Glutamatergic neuron (in vitro differentiated cells): ENCODE results near the gene NUP58. TPM values are rescaled to one million over a fixed set of nuclear protein-coding genes. Genes with fewer than 3 reads are reported as not detected.

ENCODE experiments used
- DNase-seq: peaks from one replicate; pipeline ENCODE4 v3.0.0; 2022
- H3K27ac Mint-ChIP-seq: one replicate; pipeline ENCODE4 v1.8.0; 2020; ENCODE audit warnings: mild to moderate bottlenecking, mixed read lengths, inconsistent platforms; ENCODE audit not compliant: unreplicated experiment
- H3K27me3 Mint-ChIP-seq: one replicate; pipeline ENCODE4 v1.8.0; 2020; ENCODE audit warnings: mild to moderate bottlenecking, moderate library complexity, mixed read lengths, inconsistent platforms; ENCODE audit not compliant: unreplicated experiment
- H3K36me3 Mint-ChIP-seq: one replicate; pipeline ENCODE4 v1.8.0; 2020; ENCODE audit warnings: mild to moderate bottlenecking, mixed read lengths, inconsistent platforms; ENCODE audit not compliant: unreplicated experiment
- H3K4me1 Mint-ChIP-seq: one replicate; pipeline ENCODE4 v1.8.0; 2020; ENCODE audit warnings: mild to moderate bottlenecking, low read depth, mixed read lengths, inconsistent platforms; ENCODE audit not compliant: unreplicated experiment
- H3K4me3 Mint-ChIP-seq: one replicate; pipeline ENCODE4 v1.8.0; 2020; ENCODE audit warnings: mild to moderate bottlenecking, mixed read lengths, inconsistent platforms; ENCODE audit not compliant: unreplicated experiment
- H3K9me3 Mint-ChIP-seq: one replicate; pipeline ENCODE4 v1.8.0; 2020; ENCODE audit warnings: mild to moderate bottlenecking, moderate library complexity, mixed read lengths, inconsistent platforms; ENCODE audit not compliant: unreplicated experiment
- total RNA-seq: library from RNA; stranded (reverse); fragmentation: NEBNext Ultra II Directional; extraction: Animal tissue kit (Norgen Biotek cat#: 25700); gene quantifications from one replicate; pipeline ENCODE4 v1.2.1, GENCODE V29; 2021; ENCODE audit not compliant: unreplicated experiment
- TF ChIP-seq, protein P1 (sequence below): fragments of 200-600 bp; sonication (generic); IDR thresholded peaks from one replicate; pipeline ENCODE4 v1.5.0; 2021; ENCODE audit not compliant: partially characterized antibody, unreplicated experiment

Gene NUP58
- total RNA-seq, 1 donor from 2014 or later, result 94.1 TPM

DNA sequence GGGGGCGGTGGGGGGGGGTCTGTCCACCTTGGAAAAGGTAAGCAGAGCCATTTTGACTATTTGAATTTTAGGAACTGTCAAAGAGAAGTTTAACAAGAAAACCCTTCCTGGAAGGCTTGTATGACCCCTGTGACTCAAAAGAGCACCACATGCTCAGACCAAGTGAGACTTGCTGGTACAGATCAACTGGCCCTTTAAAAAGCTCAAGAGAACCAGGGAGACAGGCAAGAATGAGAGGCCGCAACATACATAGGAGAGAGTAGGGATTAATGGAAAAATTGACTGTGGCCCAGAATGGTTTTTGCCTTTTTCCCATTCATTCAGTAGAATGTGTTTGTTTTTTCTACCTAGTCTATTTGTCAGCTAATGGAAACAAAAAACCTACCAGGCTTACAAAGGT lies 44.2 kb downstream of the NUP58 start:
- no peak overlapping the region for H3K27ac Mint-ChIP-seq
- no peak for DNase-seq
- no peaks in the 10 kb centered on the region for H3K4me1 Mint-ChIP-seq
- H3K27me3 Mint-ChIP-seq, result no peaks in the 10 kb centered on the region
- TF ChIP-seq, protein P1, sequence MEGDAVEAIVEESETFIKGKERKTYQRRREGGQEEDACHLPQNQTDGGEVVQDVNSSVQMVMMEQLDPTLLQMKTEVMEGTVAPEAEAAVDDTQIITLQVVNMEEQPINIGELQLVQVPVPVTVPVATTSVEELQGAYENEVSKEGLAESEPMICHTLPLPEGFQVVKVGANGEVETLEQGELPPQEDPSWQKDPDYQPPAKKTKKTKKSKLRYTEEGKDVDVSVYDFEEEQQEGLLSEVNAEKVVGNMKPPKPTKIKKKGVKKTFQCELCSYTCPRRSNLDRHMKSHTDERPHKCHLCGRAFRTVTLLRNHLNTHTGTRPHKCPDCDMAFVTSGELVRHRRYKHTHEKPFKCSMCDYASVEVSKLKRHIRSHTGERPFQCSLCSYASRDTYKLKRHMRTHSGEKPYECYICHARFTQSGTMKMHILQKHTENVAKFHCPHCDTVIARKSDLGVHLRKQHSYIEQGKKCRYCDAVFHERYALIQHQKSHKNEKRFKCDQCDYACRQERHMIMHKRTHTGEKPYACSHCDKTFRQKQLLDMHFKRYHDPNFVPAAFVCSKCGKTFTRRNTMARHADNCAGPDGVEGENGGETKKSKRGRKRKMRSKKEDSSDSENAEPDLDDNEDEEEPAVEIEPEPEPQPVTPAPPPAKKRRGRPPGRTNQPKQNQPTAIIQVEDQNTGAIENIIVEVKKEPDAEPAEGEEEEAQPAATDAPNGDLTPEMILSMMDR, result no peak
- H3K9me3 Mint-ChIP-seq, result no peaks in the 10 kb centered on the region
- no peak overlapping the region for H3K4me3 Mint-ChIP-seq
- no peaks in the 10 kb centered on the region for H3K36me3 Mint-ChIP-seq

- TF ChIP-seq, protein P1, result no peak
- Mint-ChIP-seq H3K27ac (no peak overlapping the region), H3K27me3 (no peaks in the 10 kb centered on the region), H3K4me3 (no peak overlapping the region), H3K36me3 (no peaks in the 10 kb centered on the region), H3K9me3 (no peaks in the 10 kb centered on the region), H3K4me1 (peaks cover 1% of the 10 kb centered on the region)
- no peak for DNase-seq
Measured at GRCh38 chr13:25347151-25347550, 45.7 kb downstream of the NUP58 start.

- no peak for DNase-seq
- Mint-ChIP-seq H3K27ac (no peak overlapping the region), H3K27me3 (no peaks in the 10 kb centered on the region), H3K9me3 (no peaks in the 10 kb centered on the region), H3K36me3 (no peaks in the 10 kb centered on the region), H3K4me3 (no peak overlapping the region), H3K4me1 (peaks cover 7% of the 10 kb centered on the region)
- TF ChIP-seq, protein P1, result no peak
Measured at GRCh38 chr13:25351404-25351803, 50.0 kb downstream of the NUP58 start.

- Mint-ChIP-seq H3K4me1 (peaks cover 7% of the 10 kb centered on the region), H3K27me3 (no peaks in the 10 kb centered on the region), H3K27ac (no peak overlapping the region), H3K9me3 (no peaks in the 10 kb centered on the region), H3K36me3 (no peaks in the 10 kb centered on the region), H3K4me3 (no peak overlapping the region)
- DNase-seq, result no peak
- TF ChIP-seq, protein P1, result no peak
Measured at GRCh38 chr13:25352230-25352629, 50.8 kb downstream of the NUP58 start.

GRCh38 chr13:25352806-25353205 lies 51.4 kb downstream of the NUP58 start:
- no peaks in the 10 kb centered on the region for H3K27me3 Mint-ChIP-seq
- TF ChIP-seq, protein P1, result no peak
- H3K4me1 Mint-ChIP-seq, result peaks cover 7% of the 10 kb centered on the region
- H3K36me3 Mint-ChIP-seq, result no peaks in the 10 kb centered on the region
- DNase-seq, result no peak
- no peak overlapping the region for H3K4me3 Mint-ChIP-seq
- no peak overlapping the region for H3K27ac Mint-ChIP-seq
- H3K9me3 Mint-ChIP-seq, result no peaks in the 10 kb centered on the region
